ENCODE data around the gene MARCHF2. TPM values are rescaled to one million over a fixed set of nuclear protein-coding genes. Genes with fewer than 3 reads are reported as not detected.

Gene MARCHF2
- total RNA-seq, 1 donor from 2014 or later = 146 TPM

GRCh38 chr19:8466018-8466417 is 52.9 kb downstream of the MARCHF2 start:
- Histone ChIP-seq H3K4me1 (peaks cover 13% of the 10 kb centered on the region), H3K27me3 (no peaks in the 10 kb centered on the region), H3K4me3 (no peak overlapping the region), H3K36me3 (peaks cover 4 to 67% of the 10 kb centered on the region in 2 donors), H3K27ac (no peak overlapping the region), H3K9me3 (no peaks in the 10 kb centered on the region)
- no peak for DNase-seq (ENCODE audit: extremely low spot score in 2 of 2)
- intact Hi-C loops (cut with DNase I) = no loop called here
- no peak for TF ChIP-seq CTCF (IDR thresholded peaks at IDR 0.05)
- TF ChIP-seq POLR2AphosphoS5 (IDR thresholded peaks at IDR 0.05; ENCODE audit: insufficient read depth in 1 of 2, low read depth in 1 of 2) = no peak
- no peak for TF ChIP-seq POLR2A (IDR thresholded peaks at IDR 0.05)

- no peak for DNase-seq (ENCODE audit: extremely low spot score in 2 of 2)
- Histone ChIP-seq H3K27me3 (no peaks in the 10 kb centered on the region), H3K4me1 (no peaks in the 10 kb centered on the region), H3K4me3 (no peak overlapping the region), H3K9me3 (no peaks in the 10 kb centered on the region), H3K36me3 (peaks cover 4 to 87% of the 10 kb centered on the region in 2 donors), H3K27ac (no peak overlapping the region)
- TF ChIP-seq CTCF (IDR thresholded peaks at IDR 0.05) = no peak
- no peak for TF ChIP-seq POLR2AphosphoS5 (IDR thresholded peaks at IDR 0.05; ENCODE audit: insufficient read depth in 1 of 2, low read depth in 1 of 2)
- TF ChIP-seq POLR2A (IDR thresholded peaks at IDR 0.05) = no peak
- intact Hi-C loops (cut with DNase I) = no loop called here
Measured at GRCh38 chr19:8468124-8468523, 55.0 kb downstream of the MARCHF2 start.

- no peak for DNase-seq (ENCODE audit: extremely low spot score in 2 of 2)
- H3K4me3 ChIP-seq = no peak overlapping the region
- H3K27me3 ChIP-seq = no peaks in the 10 kb centered on the region
- intact Hi-C loops (cut with DNase I) = no loop called here
- H3K4me1 ChIP-seq = no peaks in the 10 kb centered on the region
- H3K27ac ChIP-seq = no peak overlapping the region
- H3K9me3 ChIP-seq = no peaks in the 10 kb centered on the region
- TF ChIP-seq CTCF (IDR thresholded peaks at IDR 0.05) (no peak), POLR2AphosphoS5 (IDR thresholded peaks at IDR 0.05; ENCODE audit: insufficient read depth in 1 of 2, low read depth in 1 of 2) (no peak), POLR2A (IDR thresholded peaks at IDR 0.05) (no peak)
- H3K36me3 ChIP-seq = peaks cover 4 to 90% of the 10 kb centered on the region in 2 donors
Measured at GRCh38 chr19:8468761-8469373, 55.8 kb downstream of the MARCHF2 start.

GRCh38 chr19:8469613-8470368 is 56.7 kb downstream of the MARCHF2 start:
- H3K27me3 ChIP-seq = no peaks in the 10 kb centered on the region
- DNase-seq (ENCODE audit: extremely low spot score in 2 of 2) = no peak
- no peak for TF ChIP-seq POLR2AphosphoS5 (IDR thresholded peaks at IDR 0.05; ENCODE audit: insufficient read depth in 1 of 2, low read depth in 1 of 2)
- TF ChIP-seq POLR2A (IDR thresholded peaks at IDR 0.05) = no peak
- TF ChIP-seq CTCF (IDR thresholded peaks at IDR 0.05) = no peak
- H3K4me3 ChIP-seq = no peak overlapping the region
- intact Hi-C loops (cut with DNase I) = no loop called here
- H3K27ac ChIP-seq = no peak overlapping the region
- peaks cover 4 to 90% of the 10 kb centered on the region in 2 donors for H3K36me3 ChIP-seq
- H3K4me1 ChIP-seq = no peaks in the 10 kb centered on the region
- H3K9me3 ChIP-seq = no peaks in the 10 kb centered on the region

All from vagina (tissue), 2 donors.